DMS53 treated with DMSO at 0.1 percent for 48 hours (cell line): ENCODE measurements around the gene ADAMTS15.

ENCODE experiments used
- DNase-seq: peaks from one replicate; lab custom pipeline; 2025; ENCODE audit not compliant: unreplicated experiment; lab: John Stamatoyannopoulos, UW

Gene ADAMTS15

GRCh38 chr11:130418210-130418609 lies 30.2 kb upstream of the ADAMTS15 start:
- no peak for DNase-seq

- DNase-seq: no peak
Observed at GRCh38 chr11:130418756-130419155, 29.7 kb upstream of the ADAMTS15 start.

- DNase-seq: no peak
Observed at GRCh38 chr11:130420478-130421198, 27.8 kb upstream of the ADAMTS15 start.

DNA sequence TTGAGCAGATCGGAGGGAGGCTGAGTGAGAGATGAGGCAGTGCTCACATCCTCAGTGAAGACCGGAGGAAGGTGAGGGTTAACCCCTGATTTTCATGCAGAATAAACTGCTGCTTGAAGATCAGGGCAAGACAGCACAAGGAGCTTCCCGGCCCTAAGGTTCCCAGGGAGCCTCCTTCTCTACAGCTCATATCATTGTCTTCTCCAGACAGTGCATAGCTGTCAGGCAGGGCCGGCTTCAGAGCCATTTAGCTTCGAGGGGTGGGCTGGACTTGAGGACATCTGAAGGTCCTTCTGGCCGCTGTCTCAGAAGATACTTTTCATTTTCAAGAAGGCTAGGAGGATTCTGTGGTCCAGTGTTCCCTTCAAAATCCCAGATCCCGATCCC lies 27.3 kb upstream of the ADAMTS15 start:
- DNase-seq: no peak

DNA sequence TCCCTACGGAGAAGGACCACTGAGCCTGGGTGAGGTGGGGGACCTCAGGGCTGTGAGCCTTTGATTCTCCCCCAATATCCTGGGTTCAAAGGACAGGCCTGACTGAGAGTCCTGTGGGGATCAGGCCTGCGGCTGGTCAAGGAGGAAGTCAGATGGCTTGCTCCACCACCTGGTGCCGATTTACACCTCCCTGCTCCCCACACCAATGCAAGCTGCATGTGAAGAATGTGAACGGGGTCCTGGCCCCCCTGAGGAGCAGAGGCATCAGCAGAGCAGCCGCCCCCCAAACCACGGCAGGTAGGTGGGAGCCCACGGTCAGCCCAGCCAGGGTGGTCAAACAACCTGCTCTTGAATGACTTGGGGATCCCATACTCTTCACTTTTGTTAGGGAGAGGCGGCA lies 26.7 kb upstream of the ADAMTS15 start:
- DNase-seq: no peak

- no peak for DNase-seq
Observed at GRCh38 chr11:130422251-130422995, 26.0 kb upstream of the ADAMTS15 start.

GRCh38 chr11:130423541-130424142 lies 24.8 kb upstream of the ADAMTS15 start:
- no peak for DNase-seq

GRCh38 chr11:130424613-130425140 lies 23.8 kb upstream of the ADAMTS15 start:
- no peak for DNase-seq

DNA sequence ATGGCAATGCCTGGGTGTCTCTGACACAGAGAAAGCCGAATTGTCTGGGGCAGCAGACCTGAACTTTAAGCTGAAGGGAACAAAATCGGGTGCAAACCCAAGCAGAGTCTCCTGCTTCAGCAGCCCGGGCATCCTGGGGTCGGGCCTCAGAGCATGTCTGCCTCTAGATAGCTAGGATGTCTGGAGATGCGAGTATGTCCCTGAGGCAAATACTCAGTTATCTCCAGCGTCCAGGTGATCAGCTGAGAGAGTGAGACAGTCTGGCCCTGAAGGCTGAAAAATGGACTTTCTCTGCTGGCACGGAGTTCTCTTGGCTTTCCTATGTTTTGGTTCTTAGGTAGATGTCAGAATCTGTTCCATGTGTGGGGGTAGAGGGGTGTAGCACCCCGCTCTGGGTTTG lies 23.3 kb upstream of the ADAMTS15 start:
- DNase-seq: no peak

- DNase-seq: no peak
Observed at GRCh38 chr11:130426223-130426836, 22.1 kb upstream of the ADAMTS15 start.

DNA sequence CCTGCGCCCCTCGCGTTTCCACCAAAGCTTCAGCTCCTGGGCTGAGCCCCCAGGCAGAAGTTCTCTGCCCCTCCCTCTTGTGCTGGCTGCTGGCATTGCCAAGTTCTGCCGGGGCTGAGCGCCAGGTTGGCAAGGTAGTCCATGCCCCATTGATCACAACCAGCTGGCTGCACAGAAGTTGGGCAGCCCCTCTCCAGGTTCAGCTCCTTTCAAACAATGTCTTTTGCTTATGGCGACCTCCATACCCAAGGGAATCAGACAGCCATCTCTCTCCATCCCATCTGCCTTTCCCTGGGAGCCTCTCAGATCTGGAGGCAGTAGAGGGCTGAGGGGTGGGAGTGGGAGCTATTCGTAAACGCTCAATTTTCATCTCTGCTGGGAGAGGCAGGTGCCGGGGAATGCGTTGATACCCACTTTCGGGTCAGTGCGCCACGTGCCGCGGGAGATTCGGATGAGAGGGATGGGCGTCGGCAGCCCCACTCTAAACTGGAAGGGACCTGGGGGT lies 21.6 kb upstream of the ADAMTS15 start:
- no peak for DNase-seq

DNA sequence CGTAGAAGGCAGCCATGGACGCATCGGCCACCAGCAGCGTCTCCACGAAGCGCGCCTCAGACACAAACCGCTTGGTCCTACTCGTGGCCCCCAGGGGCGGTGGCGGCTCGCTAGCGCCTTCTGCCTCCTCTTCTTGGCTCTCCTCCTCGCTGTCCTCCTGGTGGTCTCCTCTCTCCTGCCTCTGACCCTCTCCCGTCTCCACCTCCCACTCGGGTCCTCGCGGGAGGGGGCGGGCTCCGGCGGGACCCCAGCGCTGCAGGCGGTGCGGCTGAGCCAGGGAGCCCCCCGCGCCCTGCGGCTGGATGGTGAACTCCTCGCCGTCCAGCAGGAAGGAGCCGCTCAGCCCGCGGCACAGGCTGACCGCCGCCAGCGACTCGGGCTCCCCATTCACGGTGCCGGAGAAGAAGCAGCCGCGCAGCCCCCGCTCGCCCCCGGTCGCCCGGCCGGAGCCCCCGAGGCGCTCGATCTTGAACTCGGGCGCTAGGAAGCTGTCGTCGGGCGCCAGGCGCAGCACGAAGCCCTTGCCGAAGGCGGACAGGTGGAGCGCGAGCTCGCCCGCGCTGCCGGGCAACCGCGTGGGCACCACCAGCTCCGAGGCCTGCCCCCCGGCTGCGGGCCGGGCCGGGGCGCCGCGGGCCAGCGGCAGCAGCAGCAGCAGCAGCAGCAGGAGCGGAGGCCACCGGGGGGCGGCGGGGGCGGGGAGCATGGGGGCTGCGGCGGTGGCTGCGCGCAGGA lies 20.7 kb upstream of the ADAMTS15 start:
- DNase-seq: no peak

- no peak for DNase-seq
Observed at GRCh38 chr11:130428316-130429119, 19.9 kb upstream of the ADAMTS15 start, which contains the start of gene ADAMTS8. ADAMTS8 (minus strand) TSS chr11:130428609; CDS start chr11:130428286, 323 bp downstream.

DNA sequence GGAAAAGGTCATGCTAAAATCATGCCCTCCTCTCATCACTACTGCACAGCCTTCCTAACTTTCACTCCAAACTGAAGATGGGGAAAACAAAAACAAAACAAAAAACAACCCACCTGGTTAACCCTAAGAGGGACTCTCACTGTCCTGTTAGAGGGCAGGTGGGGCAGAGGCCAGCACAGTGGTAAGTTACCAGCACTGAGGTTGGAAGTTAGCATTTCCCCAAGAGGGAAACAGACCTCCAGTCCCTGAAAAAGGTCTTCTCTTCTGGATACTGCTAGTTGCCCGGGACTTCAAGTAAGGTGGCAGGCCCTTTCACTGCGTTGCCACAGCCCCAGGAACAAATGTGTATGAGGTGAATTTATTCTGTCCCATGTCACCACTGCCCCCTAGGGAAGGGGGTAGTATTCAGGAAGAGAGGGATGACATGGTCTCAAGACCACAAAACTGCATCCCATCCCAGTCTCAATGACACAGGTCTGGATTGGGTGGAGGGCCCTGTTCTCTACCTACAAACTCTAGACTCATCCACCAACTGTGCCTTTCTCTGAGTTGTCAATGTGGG lies 19.2 kb upstream of the ADAMTS15 start:
- no peak for DNase-seq

GRCh38 chr11:130429983-130430382 lies 18.5 kb upstream of the ADAMTS15 start:
- no peak for DNase-seq

DNA sequence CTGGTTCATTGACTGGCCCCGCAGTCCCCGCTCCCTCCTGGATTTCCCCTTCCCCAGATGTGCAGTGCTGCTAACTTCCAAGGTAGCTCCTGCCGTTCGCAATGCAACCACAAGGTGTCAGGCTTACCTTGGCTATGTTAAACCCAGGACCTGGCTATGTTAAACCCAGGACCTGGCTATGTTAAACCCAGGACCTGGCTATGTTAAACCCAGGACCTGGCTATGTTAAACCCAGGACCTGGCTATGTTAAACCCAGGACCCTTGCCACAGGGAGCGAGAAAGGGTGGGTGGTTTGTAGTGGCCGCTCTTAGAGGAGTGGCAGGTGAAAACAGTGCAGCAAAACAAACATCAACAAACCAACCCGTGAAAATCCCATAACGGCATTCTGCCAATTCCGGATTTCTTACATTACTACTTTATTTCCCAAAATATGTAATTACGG lies 17.1 kb upstream of the ADAMTS15 start:
- DNase-seq: peak; percentile 42

- DNase-seq: no peak
Observed at GRCh38 chr11:130431801-130432200, 16.6 kb upstream of the ADAMTS15 start.

DNA sequence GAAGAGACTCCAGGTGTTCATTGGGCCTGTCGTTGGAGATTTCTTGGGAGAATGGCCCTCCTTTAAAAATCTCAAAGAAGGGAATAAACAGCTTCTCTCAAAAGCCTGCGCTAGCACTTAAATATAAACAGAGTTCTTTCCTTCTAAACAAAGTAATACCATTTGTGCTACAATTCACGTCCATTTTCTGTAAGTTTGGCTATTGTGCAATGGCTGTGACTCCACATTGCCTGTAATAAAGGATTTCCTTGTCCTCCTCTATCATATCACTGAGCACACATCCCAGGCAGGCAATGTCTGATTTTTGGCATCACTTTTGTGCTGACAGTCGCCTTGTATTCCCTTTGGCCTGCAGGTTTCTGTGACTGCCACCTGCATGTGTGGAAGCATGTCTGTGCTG lies 15.1 kb upstream of the ADAMTS15 start:
- no peak for DNase-seq

DNA sequence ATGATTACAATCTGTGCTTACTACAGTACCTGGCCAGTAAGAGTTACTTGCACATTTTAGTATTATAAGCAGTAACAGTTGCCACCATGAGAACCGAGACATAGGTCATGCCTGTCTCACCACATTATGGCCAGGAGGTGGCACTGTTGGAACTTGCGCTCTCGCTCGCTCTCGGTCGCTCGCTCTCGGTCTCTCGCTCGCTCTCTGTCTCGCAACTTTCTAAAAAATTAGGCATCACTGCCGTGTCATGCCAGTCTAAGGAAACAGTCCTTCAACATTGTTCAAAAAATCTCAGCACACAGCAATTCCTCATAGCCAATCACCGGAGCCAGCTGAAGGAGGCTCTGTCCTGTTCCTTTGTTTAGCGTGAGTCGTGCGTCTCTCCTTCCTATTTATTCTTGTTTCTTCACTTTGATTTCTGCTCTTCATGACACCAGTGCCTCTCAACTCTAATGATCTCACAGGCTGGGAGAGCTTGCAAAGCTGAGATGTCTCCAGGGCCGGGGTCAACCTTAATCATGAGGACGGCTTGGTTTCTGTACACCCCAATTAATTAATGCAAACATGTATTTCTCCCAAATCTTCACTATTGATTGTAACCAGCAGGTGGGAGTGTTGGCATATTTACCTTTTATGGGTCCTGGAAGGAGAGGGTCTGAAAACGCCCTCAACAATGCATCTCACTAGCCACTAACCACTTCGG lies 13.8 kb upstream of the ADAMTS15 start:
- DNase-seq: peak; percentile 82
